GM23338 (cell line): ENCODE results near the gene PDIA4.

Experiments
- CREB1 ChIP-seq: fragments of 250-450 bp; sonication (Bioruptor Pico); IDR thresholded peaks from 2 replicates; pipeline ENCODE4 v1.5.0; 2020; ENCODE audit warnings: low read depth, mild to moderate bottlenecking, moderate library complexity
- CTCF ChIP-seq, 2 experiments: fragments of 200-600 bp in 1 of 2; sonication (generic) in 1 of 2; conservative IDR thresholded peaks; 2 replicates each; pipeline versions ENCODE4 v1.5.1 to v1.6.1; 2016 to 2017; ENCODE audit warnings: antibody characterized with exemption in 2 of 2, low read depth in 2 of 2, mild to moderate bottlenecking in 2 of 2, moderate library complexity in 1 of 2
- EZH2 ChIP-seq: fragments of 200-600 bp; sonication (generic); IDR thresholded peaks from one replicate; pipeline ENCODE4 v1.8.0; 2017; ENCODE audit warnings: antibody characterized with exemption, mild to moderate bottlenecking, low read depth; ENCODE audit not compliant: unreplicated experiment
- NANOG ChIP-seq: IDR thresholded peaks from 2 replicates; pipeline ENCODE4 v1.6.1; 2016; ENCODE audit warnings: antibody characterized with exemption, borderline replicate concordance
- POLR2AphosphoS5 ChIP-seq: IDR thresholded peaks from 2 replicates; pipeline ENCODE4 v1.6.1; 2016; ENCODE audit warnings: antibody characterized with exemption, low read depth
- STAT1 ChIP-seq: IDR thresholded peaks from one replicate; pipeline ENCODE4 v1.6.1; 2016; ENCODE audit warnings: antibody characterized with exemption; ENCODE audit not compliant: unreplicated experiment
- ZNF331 ChIP-seq: fragments of 250-450 bp; sonication (Bioruptor Pico); IDR thresholded peaks from 2 replicates; pipeline ENCODE4 v1.5.0; 2020; ENCODE audit warnings: low read depth, mild to moderate bottlenecking, moderate library complexity
- TF ChIP-seq, protein P1 (sequence below): IDR thresholded peaks from one replicate; pipeline ENCODE4 v1.6.1; 2018; ENCODE audit warnings: antibody characterized with exemption; ENCODE audit not compliant: unreplicated experiment

DNA sequence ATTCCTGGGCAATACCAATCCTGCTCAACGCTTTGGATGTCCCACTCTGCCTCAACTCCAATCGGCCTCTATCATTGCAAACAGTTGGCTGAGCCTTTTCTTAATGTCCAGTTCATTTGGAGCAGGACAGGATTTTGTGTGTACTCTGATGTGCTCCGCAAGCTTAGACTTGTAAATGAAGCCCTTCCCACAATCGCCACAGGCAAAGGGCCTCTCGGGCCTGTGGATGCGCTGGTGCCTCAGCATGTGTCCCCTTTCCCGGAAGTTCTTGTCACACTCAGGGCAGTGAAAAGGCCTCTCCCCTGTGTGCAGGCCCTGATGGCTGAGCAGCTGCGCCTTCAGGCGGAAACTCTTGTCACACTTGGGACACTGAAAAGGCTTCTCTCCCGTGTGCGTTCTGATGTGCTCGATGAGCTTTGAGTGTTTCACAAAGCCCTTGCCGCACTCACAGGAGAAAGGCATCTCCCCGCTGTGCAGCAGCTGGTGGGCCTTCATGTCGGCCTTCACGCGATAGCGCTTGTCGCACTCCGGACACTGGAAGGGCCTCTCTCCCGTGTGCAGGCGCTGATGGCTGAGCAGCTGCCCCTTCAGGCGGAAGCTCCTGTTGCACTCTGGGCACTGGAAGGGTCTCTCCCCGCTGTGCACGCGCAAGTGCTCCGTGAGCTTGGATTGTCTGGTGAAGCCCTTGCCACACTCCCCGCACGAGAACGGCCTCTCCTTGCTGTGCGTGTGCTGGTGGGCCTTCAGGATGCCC lies 42.2 kb upstream of the PDIA4 start:
- TF ChIP-seq POLR2AphosphoS5 (no peak), NANOG (no peak), EZH2 (no peak), CTCF (conservative IDR thresholded peaks at IDR 0.05; ENCODE audit: low read depth in 2 of 2) (no peak), STAT1 (no peak), CREB1 (CRISPR knock-in tag) (no peak), ZNF331 (CRISPR knock-in tag) (no peak)
- TF ChIP-seq, protein P1, sequence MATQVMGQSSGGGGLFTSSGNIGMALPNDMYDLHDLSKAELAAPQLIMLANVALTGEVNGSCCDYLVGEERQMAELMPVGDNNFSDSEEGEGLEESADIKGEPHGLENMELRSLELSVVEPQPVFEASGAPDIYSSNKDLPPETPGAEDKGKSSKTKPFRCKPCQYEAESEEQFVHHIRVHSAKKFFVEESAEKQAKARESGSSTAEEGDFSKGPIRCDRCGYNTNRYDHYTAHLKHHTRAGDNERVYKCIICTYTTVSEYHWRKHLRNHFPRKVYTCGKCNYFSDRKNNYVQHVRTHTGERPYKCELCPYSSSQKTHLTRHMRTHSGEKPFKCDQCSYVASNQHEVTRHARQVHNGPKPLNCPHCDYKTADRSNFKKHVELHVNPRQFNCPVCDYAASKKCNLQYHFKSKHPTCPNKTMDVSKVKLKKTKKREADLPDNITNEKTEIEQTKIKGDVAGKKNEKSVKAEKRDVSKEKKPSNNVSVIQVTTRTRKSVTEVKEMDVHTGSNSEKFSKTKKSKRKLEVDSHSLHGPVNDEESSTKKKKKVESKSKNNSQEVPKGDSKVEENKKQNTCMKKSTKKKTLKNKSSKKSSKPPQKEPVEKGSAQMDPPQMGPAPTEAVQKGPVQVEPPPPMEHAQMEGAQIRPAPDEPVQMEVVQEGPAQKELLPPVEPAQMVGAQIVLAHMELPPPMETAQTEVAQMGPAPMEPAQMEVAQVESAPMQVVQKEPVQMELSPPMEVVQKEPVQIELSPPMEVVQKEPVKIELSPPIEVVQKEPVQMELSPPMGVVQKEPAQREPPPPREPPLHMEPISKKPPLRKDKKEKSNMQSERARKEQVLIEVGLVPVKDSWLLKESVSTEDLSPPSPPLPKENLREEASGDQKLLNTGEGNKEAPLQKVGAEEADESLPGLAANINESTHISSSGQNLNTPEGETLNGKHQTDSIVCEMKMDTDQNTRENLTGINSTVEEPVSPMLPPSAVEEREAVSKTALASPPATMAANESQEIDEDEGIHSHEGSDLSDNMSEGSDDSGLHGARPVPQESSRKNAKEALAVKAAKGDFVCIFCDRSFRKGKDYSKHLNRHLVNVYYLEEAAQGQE, result no peak
